ENCODE results near the gene NRF1. TPM values are rescaled to one million over a fixed set of nuclear protein-coding genes. Genes with fewer than 3 reads are reported as not detected.

NRF1 gene
- total and polyA plus RNA-seq, 2 of the 8 experiments (the other 6 are each of a cell fraction or from before 2014, with no cell fraction given), result 18.2 to 21.4 TPM

DNA sequence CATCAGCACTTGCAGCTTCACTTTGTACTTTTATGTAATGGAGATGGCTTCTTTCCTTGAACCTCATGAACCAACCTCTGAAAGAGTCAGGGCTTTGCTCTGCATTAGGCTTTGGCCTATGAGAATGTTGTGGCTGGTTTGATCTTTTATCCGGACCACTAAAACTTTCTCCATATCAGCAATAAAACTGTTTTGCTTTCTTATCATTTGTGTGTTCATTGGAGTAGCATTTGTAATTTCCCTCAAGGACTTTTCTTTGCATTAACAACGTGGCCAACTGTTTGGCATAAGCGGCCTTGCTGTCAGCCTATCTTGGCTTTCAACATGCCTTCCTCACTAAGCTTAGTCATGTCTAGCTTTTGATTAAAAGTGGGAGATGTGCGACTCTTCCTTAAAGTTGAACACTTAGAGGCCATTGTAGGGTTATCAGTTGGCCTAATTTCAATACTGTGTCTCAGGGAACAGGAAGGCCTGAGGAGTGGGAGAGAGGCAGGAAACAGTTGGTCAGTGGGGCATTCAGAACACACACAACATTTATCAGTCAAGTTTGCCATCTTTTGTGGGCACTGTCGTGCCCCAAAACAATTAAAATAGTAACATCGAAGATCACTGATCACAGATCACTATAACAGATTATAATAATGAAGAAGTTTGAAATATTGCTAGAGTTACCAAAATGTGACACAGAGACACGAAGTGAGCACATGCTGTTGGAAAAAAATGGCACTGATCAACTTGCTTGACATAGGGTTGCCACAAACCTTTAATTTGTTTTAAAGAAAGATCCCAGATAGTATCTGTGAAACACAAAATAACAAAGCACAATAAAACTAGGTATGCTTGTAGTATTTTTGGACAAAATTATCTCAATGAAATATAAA lies 64.7 kb downstream of the NRF1 start:
- FAIRE-seq (no peak), DNase-seq (ENCODE audit: low read depth in 1 of 2, low spot score in 2 of 2) (no peak)
- Histone ChIP-seq H3K4me2 (ENCODE audit: insufficient read depth in 1 of 2, low read depth in 2 of 2, low read length in 2 of 2) (no peak overlapping the region), H3K4ac (replicated peaks; ENCODE audit: insufficient read length, low read depth, low read length) (no peak overlapping the region), H2BK5ac (ENCODE audit: low read depth, low read length) (no peak overlapping the region), H3K56ac (replicated peaks; ENCODE audit: insufficient read length, low read depth, low read length) (no peak overlapping the region), H4K5ac (ENCODE audit: insufficient read length, low read depth, low read length) (no peak overlapping the region), H4K20me1 (replicated peaks in 1 of 2; ENCODE audit: control insufficient read depth in 1 of 2, insufficient read depth in 2 of 2, low read length in 2 of 2) (no peaks in the 10 kb centered on the region), H2BK15ac (ENCODE audit: low read length) (no peak overlapping the region), H3K4me1 (replicated peaks in 1 of 4; ENCODE audit: control insufficient read depth in 3 of 4, insufficient read depth in 4 of 4, low read length in 3 of 4) (no peaks in the 10 kb centered on the region), H4K91ac (replicated peaks; ENCODE audit: insufficient read length, low read length) (no peak overlapping the region), H3K27ac (ENCODE audit: low read depth, low read length) (no peak overlapping the region), H2BK20ac (ENCODE audit: low read length) (no peak overlapping the region), H3K79me1 (ENCODE audit: low read depth, low read length) (no peaks in the 10 kb centered on the region), H3K23me2 (ENCODE audit: low read depth, low read length) (no peaks in the 10 kb centered on the region), H3K23ac (ENCODE audit: insufficient read length) (no peak overlapping the region), H3K9me3 (ENCODE audit: insufficient read depth in 2 of 2, low read depth in 1 of 2, low read length in 1 of 2) (0 out of 4 replicates have a peak, but pooled peaks cover 0 to 5% of the 10 kb centered on the region in 2 experiments), H2AFZ (ENCODE audit: low read length) (no peak overlapping the region), H3K9ac (replicated peaks in 1 of 4; ENCODE audit: extremely low read depth in 1 of 4, low read depth in 3 of 4, low read length in 3 of 4) (no peak overlapping the region), H3K18ac (ENCODE audit: extremely low read depth, low read length) (no peak overlapping the region), H4K8ac (ENCODE audit: extremely low read depth, insufficient read depth, low read length) (no peak overlapping the region), H2BK12ac (ENCODE audit: low read depth, low read length) (no peak overlapping the region), H2AK5ac (ENCODE audit: low read depth, low read length) (no peak overlapping the region), H3K27me3 (replicated peaks in 1 of 4; ENCODE audit: control insufficient read depth in 3 of 4, extremely low read depth in 1 of 4, insufficient read depth in 3 of 4, low read length in 3 of 4) (no peaks in the 10 kb centered on the region), H2BK120ac (replicated peaks; ENCODE audit: low read depth, low read length) (no peak overlapping the region), H3K14ac (ENCODE audit: insufficient read length) (no peak overlapping the region), H3K4me3 (ENCODE audit: extremely low read depth in 1 of 4, insufficient read depth in 2 of 4, low read depth in 3 of 4, low read length in 4 of 4) (no peak overlapping the region), H3K36me3 (ENCODE audit: control insufficient read depth in 2 of 4, insufficient read depth in 4 of 4, low read length in 3 of 4) (peaks cover 2 to 39% (median 19%) of the 10 kb centered on the region in 4 experiments; a peak in 6 of 8 replicates), H3K79me2 (ENCODE audit: control insufficient read depth in 1 of 2, insufficient read depth in 2 of 2, low read length in 2 of 2) (no peaks in the 10 kb centered on the region)
- 96% methylated on average over 7 of the region's 7 CpGs; no CpG with 5 or more reads in 1 of the 2 experiments for WGBS, 2 experiments (ENCODE audit: extremely low coverage in 1 of 2, insufficient coverage in 1 of 2, insufficient read length in 1 of 2, insufficient replicate concordance in 2 of 2, low coverage in 1 of 2, low lambda C conversion rate in 2 of 2, missing lambda C conversion rate in 1 of 2)
- POLR2A ChIA-PET (ENCODE audit: partially characterized antibody), result interaction anchor here (1.5 kb wide), 1 partner anchor 12 kb away, joined by 4 read pairs; no protein-coding TSS in a partner anchor
- no peak for TF ChIP-seq KDM1A (IDR thresholded peaks at IDR 0.05; ENCODE audit: borderline replicate concordance, low read length)
- TF ChIP-seq TCF12 (IDR thresholded peaks at IDR 0.05; ENCODE audit: low read depth, low read length), result no peak
- CTCF ChIA-PET (ENCODE audit: partially characterized antibody), result no interaction called here
